ENCODE data around the gene EFNA1.

- TF ChIP-seq POLR2A (IDR thresholded peaks at IDR 0.05) (no peak), CTCF (IDR thresholded peaks at IDR 0.05) (no peak)
Observed at GRCh38 chr1:155086856-155087535, 40.7 kb upstream of the EFNA1 start.

All from right lobe of liver (tissue), 4 donors.